ENCODE measurements around the gene GRIK1.

- TF ChIP-seq EZH2 (IDR thresholded peaks at IDR 0.05; ENCODE audit: insufficient read depth, poor library complexity, severe bottlenecking) (no peak), EZH2phosphoT487 (IDR thresholded peaks at IDR 0.05; ENCODE audit: insufficient read depth, low read depth) (no peak)
Measured at GRCh38 chr21:29827236-29827635, 112.6 kb downstream of the GRIK1 start.
